PC-3 (cell line): Measurements from ENCODE around the gene SMAD3. TPM values are rescaled to one million over a fixed set of nuclear protein-coding genes. Genes with fewer than 3 reads are reported as not detected.

Experiments
- ATAC-seq: fragments of 200-7000 bp; cut with Tn5 transposase; 2 replicates; pipeline ENCODE4 v1.9.1; 2020; ENCODE audit warnings: mild to moderate bottlenecking, moderate library complexity
- BruUV-seq: library from RNA; stranded (reverse); fragments of 400-500 nt; replicated peaks from 2 replicates; lab custom pipeline; 2021; lab: Mats Ljungman, UMichigan
- CTCF ChIA-PET: fragments of 300-600 bp; sonication (Branson Sonifier 250); formaldehyde crosslinking; loops from one replicate; lab custom pipeline; 2022; ENCODE audit warnings: antibody characterized with exemption; lab: Charles Lee
- POLR2A ChIA-PET: fragments of 300-600 bp; sonication (Branson Sonifier 250); formaldehyde crosslinking; loops from one replicate; lab custom pipeline; 2022; ENCODE audit warnings: antibody characterized with exemption; ENCODE audit not compliant: unreplicated experiment; lab: Charles Lee
- DNase-seq: peaks from one replicate; pipeline ENCODE4 v3.0.0-alpha.2; 2015
- H2AFZ ChIP-seq: fragments of 300-600 bp; sonication (generic); 2 replicates; pipeline ENCODE4 v1.6.0; 2016; ENCODE audit warnings: antibody characterized with exemption, low read length
- H3F3A ChIP-seq: fragments of 300-600 bp; sonication (generic); one replicate; pipeline ENCODE4 v1.6.0; 2017; ENCODE audit warnings: antibody characterized with exemption, low read length, control low read depth, mild to moderate bottlenecking; ENCODE audit not compliant: unreplicated experiment
- H3K27ac ChIP-seq: fragments of 300-600 bp; sonication (generic); 2 replicates; pipeline ENCODE4 v1.5.1; 2016; ENCODE audit warnings: mild to moderate bottlenecking, low read length
- H3K27me3 ChIP-seq: fragments of 300-600 bp; sonication (generic); 2 replicates; pipeline ENCODE4 v1.6.1; 2016; ENCODE audit warnings: low read length, mixed read lengths
- H3K36me3 ChIP-seq: fragments of 300-600 bp; sonication (generic); 2 replicates; pipeline ENCODE4 v1.6.1; 2016; ENCODE audit warnings: low read depth, mixed run types, low read length, mixed read lengths
- H3K4me1 ChIP-seq: fragments of 300-600 bp; sonication (generic); 2 replicates; pipeline ENCODE4 v1.5.1; 2016; ENCODE audit warnings: low read length; ENCODE audit not compliant: insufficient read depth
- H3K4me2 ChIP-seq: fragments of 300-600 bp; sonication (generic); 2 replicates; pipeline ENCODE4 v1.6.0; 2016; ENCODE audit warnings: low read length
- H3K4me3 ChIP-seq: fragments of 300-600 bp; sonication (generic); 2 replicates; pipeline ENCODE4 v1.5.1; 2016; ENCODE audit warnings: mild to moderate bottlenecking, low read length, mixed read lengths
- H3K79me2 ChIP-seq: fragments of 300-600 bp; sonication (generic); 2 replicates; pipeline ENCODE4 v1.6.1; 2017; ENCODE audit warnings: low read length, mixed read lengths
- H3K9ac ChIP-seq: fragments of 300-600 bp; sonication (generic); 2 replicates; pipeline ENCODE4 v1.6.0; 2016; ENCODE audit warnings: mild to moderate bottlenecking, low read length
- H3K9me2 ChIP-seq: fragments of 300-600 bp; sonication (generic); replicated peaks from 2 replicates; pipeline ENCODE4 v1.6.1; 2016; ENCODE audit warnings: mixed run types, low read length, mixed read lengths
- H3K9me3 ChIP-seq: fragments of 300-600 bp; sonication (generic); 2 replicates; pipeline ENCODE4 v1.6.1; 2016; ENCODE audit warnings: low read length, mixed read lengths
- H4K20me1 ChIP-seq: fragments of 300-600 bp; sonication (generic); 2 replicates; pipeline ENCODE4 v1.6.1; 2016; ENCODE audit warnings: low read length, mixed read lengths
- EZH2 ChIP-seq: fragments of 300-600 bp; sonication (generic); IDR thresholded peaks from one replicate; pipeline ENCODE4 v1.6.1; 2017; ENCODE audit warnings: antibody characterized with exemption, mild to moderate bottlenecking, low read length; ENCODE audit not compliant: unreplicated experiment
- EZH2phosphoT487 ChIP-seq: fragments of 300-600 bp; sonication (generic); IDR thresholded peaks from 2 replicates; pipeline ENCODE4 v1.6.1; 2018; ENCODE audit warnings: mild to moderate bottlenecking, antibody characterized with exemption, low read length, borderline replicate concordance
- intact Hi-C: fragments of 100-400 bp; cut with micrococcal nuclease; formaldehyde crosslinking; loops from 2 replicates; pipeline ENCODE4 v1.9.0; 2023
- total RNA-seq: library from RNA; depleted of rRNA; stranded (reverse); fragments of >200 nt; gene quantifications from 2 replicates; pipeline ENCODE4 v1.2.3, GENCODE V29; 2014
- TF ChIP-seq, protein P1 (sequence below): fragments of 300-600 bp; sonication (generic); conservative IDR thresholded peaks from 2 replicates; pipeline ENCODE4 v1.5.1; 2017; ENCODE audit warnings: antibody characterized with exemption, low read depth, mild to moderate bottlenecking, low read length

Gene SMAD3
- total RNA-seq, 1 experiment from 2014 or later: 75.6 TPM

GRCh38 chr15:67176195-67176971 is 111.0 kb downstream of the SMAD3 start:
- no peak overlapping the region; the same call in 1 of the 2 replicates for H3K9ac ChIP-seq

DNA sequence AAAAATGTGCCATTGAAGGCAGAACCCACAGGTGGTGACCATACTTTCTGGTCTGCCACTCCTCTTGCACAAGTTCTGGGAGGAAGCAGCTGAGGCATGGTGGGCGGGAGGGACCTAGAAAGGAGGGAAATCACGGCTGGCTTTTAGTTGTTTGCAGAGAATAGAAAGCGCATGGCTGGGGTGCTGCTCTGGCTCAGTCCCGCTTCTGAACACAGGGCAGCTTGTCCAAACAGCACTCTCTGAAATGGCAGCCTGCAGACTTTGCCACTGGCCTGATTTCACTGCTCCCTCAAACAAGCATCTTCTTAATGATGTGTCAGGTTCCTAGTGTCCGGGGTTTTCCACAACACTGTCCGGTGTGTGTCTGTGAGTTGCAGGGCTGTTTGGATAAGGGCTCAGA is 112.3 kb downstream of the SMAD3 start:
- BruUV-seq: no TSS peak

More at GRCh38 chr15:67176195-67176971, 111.0 kb downstream of the SMAD3 start:
- peak overlapping the region; percentile 93 for H3K27ac ChIP-seq
- no peak overlapping the region for H3K4me2 ChIP-seq
- ATAC-seq (no peak), DNase-seq (no peak)
- BruUV-seq: no TSS peak
- H3K4me1 ChIP-seq: peaks cover 77% of the 10 kb centered on the region
- no peaks in the 10 kb centered on the region for H4K20me1 ChIP-seq
- no peaks in the 10 kb centered on the region for H3K9me3 ChIP-seq
- no peak overlapping the region for H3K4me3 ChIP-seq
- no peak overlapping the region for H2AFZ ChIP-seq
- H3K9me2 ChIP-seq: no peaks in the 10 kb centered on the region
- CTCF ChIA-PET: no interaction called here
- H3K79me2 ChIP-seq: peaks cover 61% of the 10 kb centered on the region
- no peaks in the 10 kb centered on the region for H3K27me3 ChIP-seq
- peaks cover 64% of the 10 kb centered on the region for H3K36me3 ChIP-seq
- no peak for TF ChIP-seq EZH2phosphoT487
- intact Hi-C loops: no loop called here
- H3F3A ChIP-seq: peaks cover 8% of the 10 kb centered on the region
- POLR2A ChIA-PET: no interaction called here

GRCh38 chr15:67178569-67179210 is 113.3 kb downstream of the SMAD3 start:
- ATAC-seq: peak; percentile 40
- POLR2A ChIA-PET: interaction anchor here (0.5 kb wide), 1 partner anchor 53 kb away, joined by 3 read pairs; no protein-coding TSS in a partner anchor
- CTCF ChIA-PET: no interaction called here
- no peaks in the 10 kb centered on the region for H3K27me3 ChIP-seq
- H3K79me2 ChIP-seq: peaks cover 52% of the 10 kb centered on the region
- no peak overlapping the region for H2AFZ ChIP-seq
- peak overlapping the region; percentile 93 for H3K27ac ChIP-seq
- BruUV-seq: no TSS peak
- peaks cover 7% of the 10 kb centered on the region for H3F3A ChIP-seq
- peaks cover 56% of the 10 kb centered on the region for H3K4me1 ChIP-seq
- no peaks in the 10 kb centered on the region for H3K9me3 ChIP-seq
- peaks cover 56% of the 10 kb centered on the region for H3K36me3 ChIP-seq
- H3K9ac ChIP-seq: peak overlapping the region; percentile 11; the same call in 1 of the 2 replicates
- no peaks in the 10 kb centered on the region for H4K20me1 ChIP-seq
- H3K9me2 ChIP-seq: no peaks in the 10 kb centered on the region
- H3K4me3 ChIP-seq: no peak overlapping the region
- DNase-seq: peak; percentile 79
- TF ChIP-seq, protein P1, sequence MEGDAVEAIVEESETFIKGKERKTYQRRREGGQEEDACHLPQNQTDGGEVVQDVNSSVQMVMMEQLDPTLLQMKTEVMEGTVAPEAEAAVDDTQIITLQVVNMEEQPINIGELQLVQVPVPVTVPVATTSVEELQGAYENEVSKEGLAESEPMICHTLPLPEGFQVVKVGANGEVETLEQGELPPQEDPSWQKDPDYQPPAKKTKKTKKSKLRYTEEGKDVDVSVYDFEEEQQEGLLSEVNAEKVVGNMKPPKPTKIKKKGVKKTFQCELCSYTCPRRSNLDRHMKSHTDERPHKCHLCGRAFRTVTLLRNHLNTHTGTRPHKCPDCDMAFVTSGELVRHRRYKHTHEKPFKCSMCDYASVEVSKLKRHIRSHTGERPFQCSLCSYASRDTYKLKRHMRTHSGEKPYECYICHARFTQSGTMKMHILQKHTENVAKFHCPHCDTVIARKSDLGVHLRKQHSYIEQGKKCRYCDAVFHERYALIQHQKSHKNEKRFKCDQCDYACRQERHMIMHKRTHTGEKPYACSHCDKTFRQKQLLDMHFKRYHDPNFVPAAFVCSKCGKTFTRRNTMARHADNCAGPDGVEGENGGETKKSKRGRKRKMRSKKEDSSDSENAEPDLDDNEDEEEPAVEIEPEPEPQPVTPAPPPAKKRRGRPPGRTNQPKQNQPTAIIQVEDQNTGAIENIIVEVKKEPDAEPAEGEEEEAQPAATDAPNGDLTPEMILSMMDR: no peak
- TF ChIP-seq EZH2phosphoT487 (no peak), EZH2 (no peak)
- peak overlapping the region; percentile 5; the same call in 1 of the 2 replicates for H3K4me2 ChIP-seq
- intact Hi-C loops: no loop called here

More for the DNA sequence above, 112.3 kb downstream of the SMAD3 start:
- H3K9me3 ChIP-seq: no peaks in the 10 kb centered on the region
- peak overlapping the region; percentile 11; the same call in 1 of the 2 replicates for H3K9ac ChIP-seq
- DNase-seq: no peak
- peaks cover 7% of the 10 kb centered on the region for H3F3A ChIP-seq
- H3K27me3 ChIP-seq: no peaks in the 10 kb centered on the region
- ChIA-PET POLR2A (no interaction called here), CTCF (no interaction called here)
- H3K27ac ChIP-seq: peak overlapping the region; percentile 93
- no peak for ATAC-seq
- H3K9me2 ChIP-seq: no peaks in the 10 kb centered on the region
- peaks cover 65% of the 10 kb centered on the region for H3K4me1 ChIP-seq
- TF ChIP-seq, protein P1: no peak
- no peak for TF ChIP-seq EZH2
- no peak for TF ChIP-seq EZH2phosphoT487
- H3K4me3 ChIP-seq: no peak overlapping the region
- H2AFZ ChIP-seq: no peak overlapping the region
- H4K20me1 ChIP-seq: no peaks in the 10 kb centered on the region
- intact Hi-C loops: no loop called here
- peaks cover 54% of the 10 kb centered on the region for H3K79me2 ChIP-seq
- peak overlapping the region; percentile 5; the same call in 1 of the 2 replicates for H3K4me2 ChIP-seq
- peaks cover 60% of the 10 kb centered on the region for H3K36me3 ChIP-seq
